H1 (cell line): ENCODE results near the gene PPIF. TPM values are rescaled to one million over a fixed set of nuclear protein-coding genes. Genes with fewer than 3 reads are reported as not detected.
A peak's percentile ranks its signal among the peaks of the same experiment; 100 is the strongest.

Experiments
- CTCF ChIA-PET: fragments of 300-600 bp; sonication (Branson Sonifier 250); formaldehyde crosslinking; loops from one replicate; lab custom pipeline; 2021; ENCODE audit not compliant: partially characterized antibody; lab: Charles Lee
- POLR2A ChIA-PET: fragments of 300-600 bp; sonication (Branson Sonifier 250); formaldehyde crosslinking; loops from one replicate; lab custom pipeline; 2021; ENCODE audit warnings: inconsistent platforms; ENCODE audit not compliant: partially characterized antibody; lab: Charles Lee
- DNase-seq, 2 experiments: peaks; one replicate each; pipeline versions ENCODE4 v3.0.0 to v3.0.0-alpha.2; 2010 to 2022; ENCODE audit warnings: low spot score in 2 of 2, low read depth in 1 of 2, mixed read lengths in 1 of 2
- FAIRE-seq: peaks from 2 replicates; lab custom pipeline; 2011; peaks lifted over from hg19 to GRCh38; lab: Jason Lieb, UNC
- H2AFZ ChIP-seq: 2 replicates; pipeline ENCODE4 v1.8.1; 2012; ENCODE audit warnings: low read length, inconsistent platforms
- H2AK5ac ChIP-seq: 2 replicates; pipeline ENCODE4 v1.6.1; 2013; ENCODE audit warnings: low read depth, low read length
- H2BK120ac ChIP-seq: replicated peaks from 2 replicates; pipeline ENCODE3; 2013; ENCODE audit warnings: low read depth, low read length, inconsistent platforms
- H2BK12ac ChIP-seq: 2 replicates; pipeline ENCODE4 v1.6.1; 2013; ENCODE audit warnings: low read depth, low read length
- H2BK15ac ChIP-seq: 2 replicates; pipeline ENCODE4 v1.6.1; 2013; ENCODE audit warnings: low read length
- H2BK20ac ChIP-seq: 2 replicates; pipeline ENCODE4 v1.6.1; 2013; ENCODE audit warnings: low read length
- H2BK5ac ChIP-seq: 2 replicates; pipeline ENCODE4 v1.6.1; 2013; ENCODE audit warnings: low read depth, low read length
- H3K14ac ChIP-seq: 2 replicates; pipeline ENCODE4 v1.6.1; 2013; ENCODE audit warnings: inconsistent platforms; ENCODE audit not compliant: insufficient read length
- H3K18ac ChIP-seq: 2 replicates; pipeline ENCODE4 v1.6.1; 2013; ENCODE audit warnings: low read length; ENCODE audit errors: extremely low read depth
- H3K23ac ChIP-seq: 2 replicates; pipeline ENCODE4 v1.6.1; 2013; ENCODE audit warnings: inconsistent platforms; ENCODE audit not compliant: insufficient read length
- H3K23me2 ChIP-seq: 2 replicates; pipeline ENCODE4 v1.6.1; 2013; ENCODE audit warnings: low read depth, low read length
- H3K27ac ChIP-seq: 2 replicates; pipeline ENCODE4 v1.6.1; 2011; ENCODE audit warnings: low read depth, low read length, inconsistent platforms
- H3K27me3 ChIP-seq, 4 experiments: replicated peaks in 1 of 4; 1 replicate in 1 of 4; 2 replicates in 3 of 4; pipeline versions ENCODE4 v1.6.1 to v1.8.1; 2011 to 2013; ENCODE audit warnings: low read length in 3 of 4, mild to moderate bottlenecking in 3 of 4, inconsistent platforms in 2 of 4, mixed read lengths in 2 of 4, moderate library complexity in 1 of 4; ENCODE audit not compliant: control insufficient read depth in 3 of 4, insufficient read depth in 3 of 4; ENCODE audit errors: extremely low read depth in 1 of 4
- H3K36me3 ChIP-seq, 4 experiments: 2 replicates each; pipeline versions ENCODE4 v1.6.1 to v1.8.1; 2011 to 2013; ENCODE audit warnings: mild to moderate bottlenecking in 4 of 4, low read length in 3 of 4, moderate library complexity in 2 of 4, control low read depth in 1 of 4, inconsistent platforms in 1 of 4; ENCODE audit not compliant: insufficient read depth in 4 of 4, control insufficient read depth in 2 of 4
- H3K4ac ChIP-seq: replicated peaks from 2 replicates; pipeline ENCODE3; 2013; ENCODE audit warnings: low read length, low read depth, mixed read lengths, inconsistent platforms; ENCODE audit not compliant: insufficient read length
- H3K4me1 ChIP-seq, 4 experiments: replicated peaks in 1 of 4; 1 replicate in 1 of 4; 2 replicates in 3 of 4; pipeline versions ENCODE4 v1.6.1 to v1.8.1; 2011 to 2013; ENCODE audit warnings: low read length in 3 of 4, inconsistent platforms in 2 of 4, mixed read lengths in 1 of 4; ENCODE audit not compliant: insufficient read depth in 4 of 4, control insufficient read depth in 3 of 4
- H3K4me2 ChIP-seq, 2 experiments: 2 replicates each; pipeline versions ENCODE4 v1.6.1 to v1.8.1; 2011 to 2013; ENCODE audit warnings: low read depth in 2 of 2, low read length in 2 of 2, control low read depth in 1 of 2, inconsistent platforms in 1 of 2, mild to moderate bottlenecking in 1 of 2; ENCODE audit not compliant: insufficient read depth in 1 of 2
- H3K4me3 ChIP-seq, 4 experiments: fragments of 200-600, 300-600 bp in 1 of 4; sonication (generic), shearing (Covaris generic), sonication (Bioruptor Twin) in 1 of 4; 2 replicates each; pipeline versions ENCODE4 v1.5.1 to v1.8.1; 2011 to 2016; ENCODE audit warnings: low read length in 4 of 4, low read depth in 3 of 4, control low read depth in 2 of 4, inconsistent platforms in 2 of 4, mild to moderate bottlenecking in 2 of 4, mixed read lengths in 1 of 4, moderate library complexity in 1 of 4; ENCODE audit not compliant: insufficient read depth in 2 of 4; ENCODE audit errors: extremely low read depth in 1 of 4
- H3K56ac ChIP-seq: replicated peaks from 2 replicates; pipeline ENCODE3; 2013; ENCODE audit warnings: low read depth, mild to moderate bottlenecking, mixed read lengths, low read length, inconsistent platforms; ENCODE audit not compliant: insufficient read length
- H3K79me1 ChIP-seq: 2 replicates; pipeline ENCODE4 v1.6.1; 2013; ENCODE audit warnings: low read depth, low read length, control low read depth
- H3K79me2 ChIP-seq, 2 experiments: 2 replicates each; pipeline versions ENCODE4 v1.6.1 to v1.8.1; 2012 to 2013; ENCODE audit warnings: low read length in 2 of 2, mild to moderate bottlenecking in 2 of 2, inconsistent platforms in 1 of 2; ENCODE audit not compliant: insufficient read depth in 2 of 2, control insufficient read depth in 1 of 2
- H3K9ac ChIP-seq, 4 experiments: replicated peaks in 1 of 4; 1 replicate in 1 of 4; 2 replicates in 3 of 4; pipeline versions ENCODE4 v1.6.1 to v1.8.1; 2011 to 2013; ENCODE audit warnings: low read depth in 3 of 4, low read length in 3 of 4, control low read depth in 2 of 4, mild to moderate bottlenecking in 2 of 4, moderate library complexity in 2 of 4, inconsistent platforms in 1 of 4; ENCODE audit errors: extremely low read depth in 1 of 4
- H3K9me3 ChIP-seq, 2 experiments: 2 replicates each; pipeline versions ENCODE4 v1.6.1 to v1.8.1; 2012 to 2013; ENCODE audit warnings: mild to moderate bottlenecking in 2 of 2, moderate library complexity in 2 of 2, control low read depth in 1 of 2, inconsistent platforms in 1 of 2, low read depth in 1 of 2, low read length in 1 of 2, mixed read lengths in 1 of 2; ENCODE audit not compliant: insufficient read depth in 2 of 2
- H4K20me1 ChIP-seq, 2 experiments: replicated peaks in 1 of 2; 2 replicates each; pipeline versions ENCODE3 to v1.8.1; 2011 to 2013; ENCODE audit warnings: inconsistent platforms in 2 of 2, low read length in 2 of 2, mild to moderate bottlenecking in 1 of 2; ENCODE audit not compliant: insufficient read depth in 2 of 2, control insufficient read depth in 1 of 2
- H4K5ac ChIP-seq: 2 replicates; pipeline ENCODE4 v1.6.1; 2013; ENCODE audit warnings: low read length, low read depth, mixed read lengths, inconsistent platforms; ENCODE audit not compliant: insufficient read length
- H4K8ac ChIP-seq: 2 replicates; pipeline ENCODE4 v1.8.0; 2013; ENCODE audit warnings: mild to moderate bottlenecking, moderate library complexity, low read length, inconsistent platforms; ENCODE audit not compliant: insufficient read depth; ENCODE audit errors: extremely low read depth
- H4K91ac ChIP-seq: replicated peaks from 2 replicates; pipeline ENCODE3; 2013; ENCODE audit warnings: low read length, mixed read lengths, inconsistent platforms; ENCODE audit not compliant: insufficient read length
- MAFK ChIP-seq: IDR thresholded peaks from 2 replicates; pipeline ENCODE4 v1.6.1; 2012; ENCODE audit warnings: low read depth, mild to moderate bottlenecking, improper control_type of control experiment, low read length
- WGBS, 2 experiments: shearing (Covaris generic) in 1 of 2; methylation state at CpG; one replicate each; pipeline versions ENCODE4 v1.1.6 to v1.1.7; 2013 to 2015; ENCODE audit warnings: low lambda C conversion rate in 2 of 2, mixed read lengths in 2 of 2, inconsistent platforms in 1 of 2, low coverage in 1 of 2, missing lambda C conversion rate in 1 of 2; ENCODE audit not compliant: insufficient replicate concordance in 2 of 2, insufficient coverage in 1 of 2, insufficient read length in 1 of 2; ENCODE audit errors: extremely low coverage in 1 of 2, missing lambda C conversion rate in 1 of 2; 5-methylcytosine and 5-hydroxymethylcytosine counted together
- polyA plus RNA-seq, 7 experiments: library from polyadenylated mRNA; depleted of rRNA in 3 of 7; stranded (reverse) in 5 of 7; unstranded in 2 of 7; fragments of >200 nt in 5 of 7; fragments of 200-250 nt in 2 of 7; gene quantifications; 1 replicate in 5 of 7; 2 replicates in 1 of 7; 4 replicates in 1 of 7; pipeline versions ENCODE4 v1.2.1 to v1.2.3, GENCODE V29; 2011 to 2013; ENCODE audit warnings: missing spikeins in 2 of 7, mixed read lengths in 2 of 7
- total RNA-seq: library from RNA; stranded (reverse); fragmentation: NEBNext Ultra II Directional; extraction: Animal tissue kit (Norgen Biotek cat#: 25700); gene quantifications from 2 replicates; pipeline ENCODE4 v1.2.1, GENCODE V29; 2021

PPIF gene
- total and polyA plus RNA-seq, 2 of the 8 experiments (the other 6 are each of a cell fraction or from before 2014, with no cell fraction given), result 70.2 to 77.6 TPM

- no peak overlapping the region for H3K4me3 ChIP-seq
- H3K9me3 ChIP-seq, result no peaks in the 10 kb centered on the region
- peaks cover 0 to 6% (median 1%) of the 10 kb centered on the region in 4 experiments; a peak in 2 of 7 replicates for H3K4me1 ChIP-seq
- FAIRE-seq, result no peak
- ChIA-PET POLR2A (no interaction called here), CTCF (interaction anchor here (1.0 to 1.9 kb wide), 2 partner anchors 12 to 102 kb away, joined by 5 to 8 read pairs; no protein-coding TSS in a partner anchor)
- H3K4me2 ChIP-seq, result no peak overlapping the region
- H2BK5ac ChIP-seq, result no peak overlapping the region
- DNase-seq, result peak in 1 of 2 experiments; percentile 76
- H3K56ac ChIP-seq, result no peak overlapping the region
- H2AFZ ChIP-seq, result no peak overlapping the region
- no peaks in the 10 kb centered on the region for H3K36me3 ChIP-seq
- H3K79me1 ChIP-seq, result no peaks in the 10 kb centered on the region
- no peak overlapping the region for H3K23ac ChIP-seq
- H2BK12ac ChIP-seq, result no peak overlapping the region
- no peak overlapping the region for H4K8ac ChIP-seq
- H3K4ac ChIP-seq, result no peak overlapping the region
- H2AK5ac ChIP-seq, result no peak overlapping the region
- H4K91ac ChIP-seq, result peak overlapping the region; percentile 15
- no peak overlapping the region for H4K5ac ChIP-seq
- H3K14ac ChIP-seq, result no peak overlapping the region
- no peaks in the 10 kb centered on the region for H3K27me3 ChIP-seq
- no peak overlapping the region for H2BK120ac ChIP-seq
- no peak overlapping the region for H2BK15ac ChIP-seq
- H3K27ac ChIP-seq, result no peak overlapping the region
- H2BK20ac ChIP-seq, result no peak overlapping the region
- H3K79me2 ChIP-seq, result no peaks in the 10 kb centered on the region
- 84% methylated on average over 17 of the region's 28 CpGs; no CpG with 5 or more reads in 1 of the 2 experiments for WGBS, 2 experiments
- H3K23me2 ChIP-seq, result no peaks in the 10 kb centered on the region
- H3K9ac ChIP-seq, result no peak overlapping the region
- no peaks in the 10 kb centered on the region for H4K20me1 ChIP-seq
- H3K18ac ChIP-seq, result no peak overlapping the region; the same call in none of the 2 replicates
- TF ChIP-seq MAFK, result peak; percentile 54; the same call in 1 of the 2 replicates
These were observed 38.7 kb downstream of the PPIF start for GRCh38 chr10:79385804-79386531.
